Vagina (tissue), 2 donors: Measurements from ENCODE around the gene NDUFA5.

ENCODE experiments used
- CTCF ChIP-seq, 3 experiments: fragments of 450-650 bp in 2 of 3; fragments of 200-600 bp in 1 of 3; sonication (generic) in 1 of 3; IDR thresholded peaks; one replicate each; pipeline ENCODE4 v1.5.1; 2017 to 2019; ENCODE audit warnings: antibody characterized with exemption in 3 of 3, mild to moderate bottlenecking in 2 of 3, moderate library complexity in 2 of 3
- POLR2A ChIP-seq, 2 donors: fragments of 450-650 bp; IDR thresholded peaks; one replicate each; pipeline ENCODE4 v1.6.1; 2017; ENCODE audit warnings: antibody characterized with exemption in 2 of 2, mild to moderate bottlenecking in 2 of 2, moderate library complexity in 2 of 2
- POLR2AphosphoS5 ChIP-seq, 2 donors: sonication (generic); formaldehyde crosslinking; IDR thresholded peaks; one replicate each; pipeline ENCODE4 v1.9.0; 2017; ENCODE audit warnings: antibody characterized with exemption in 2 of 2, mild to moderate bottlenecking in 2 of 2, low read depth in 1 of 2; ENCODE audit not compliant: insufficient read depth in 1 of 2

GRCh38 chr7:123500878-123501489, 56.6 kb downstream of the NDUFA5 start:
- TF ChIP-seq POLR2AphosphoS5 (IDR thresholded peaks at IDR 0.05; ENCODE audit: insufficient read depth in 1 of 2, low read depth in 1 of 2) (no peak), CTCF (IDR thresholded peaks at IDR 0.05) (no peak), POLR2A (IDR thresholded peaks at IDR 0.05) (no peak)
